Neural progenitor cell (in vitro differentiated cells): Measurements from ENCODE around the gene HDAC4. TPM values are rescaled to one million over a fixed set of nuclear protein-coding genes. Genes with fewer than 3 reads are reported as not detected.

ENCODE experiments used
- DNase-seq: peaks from one replicate; pipeline ENCODE4 v3.0.0-alpha.2; 2016; ENCODE audit warnings: low spot score
- H2AFZ ChIP-seq: fragments of 200-600 bp; sonication (generic); replicated peaks from 2 replicates; pipeline ENCODE4 v1.6.1; 2016; ENCODE audit warnings: antibody characterized with exemption
- H3F3A ChIP-seq: fragments of 200-600 bp; sonication (generic); 2 replicates; pipeline ENCODE4 v1.6.1; 2016; ENCODE audit warnings: antibody characterized with exemption, low read depth
- H3K27ac ChIP-seq: fragments of 200-600 bp; sonication (generic); 2 replicates; pipeline ENCODE4 v1.5.1; 2016; ENCODE audit warnings: mild to moderate bottlenecking
- H3K27me3 ChIP-seq: fragments of 200-600 bp; sonication (generic); 2 replicates; pipeline ENCODE4 v1.6.1; 2016; ENCODE audit warnings: mild to moderate bottlenecking, moderate library complexity
- H3K36me3 ChIP-seq: fragments of 200-600 bp; sonication (generic); 2 replicates; pipeline ENCODE4 v1.5.1; 2016
- H3K4me1 ChIP-seq: fragments of 200-600 bp; sonication (generic); 2 replicates; pipeline ENCODE4 v1.6.1; 2016; ENCODE audit warnings: mixed run types
- H3K4me2 ChIP-seq: fragments of 200-600 bp; sonication (generic); 2 replicates; pipeline ENCODE4 v1.6.1; 2016
- H3K4me3 ChIP-seq: fragments of 200-600 bp; sonication (generic); 2 replicates; pipeline ENCODE4 v1.5.1; 2016
- H3K79me2 ChIP-seq: fragments of 200-600 bp; sonication (generic); 2 replicates; pipeline ENCODE4 v1.6.1; 2016; ENCODE audit warnings: low read depth
- H3K9ac ChIP-seq: fragments of 200-600 bp; sonication (generic); 2 replicates; pipeline ENCODE4 v1.6.1; 2016
- H3K9me3 ChIP-seq: fragments of 200-600 bp; sonication (generic); 2 replicates; pipeline ENCODE4 v1.5.1; 2016; ENCODE audit warnings: low read depth
- H4K20me1 ChIP-seq: fragments of 200-600 bp; sonication (generic); 2 replicates; pipeline ENCODE4 v1.6.1; 2016; ENCODE audit warnings: low read depth
- H3K27ac Mint-ChIP-seq: 3 replicates; pipeline ENCODE4 v1.8.0; 2021; ENCODE audit warnings: mixed read lengths
- H3K27me3 Mint-ChIP-seq: 2 replicates; pipeline ENCODE4 v1.8.0; 2022; ENCODE audit warnings: low read depth, mild to moderate bottlenecking, inconsistent platforms, moderate library complexity, mixed read lengths; ENCODE audit not compliant: insufficient read depth
- H3K36me3 Mint-ChIP-seq: 3 replicates; pipeline ENCODE4 v1.8.0; 2021; ENCODE audit warnings: mixed read lengths
- H3K4me1 Mint-ChIP-seq: 3 replicates; pipeline ENCODE4 v1.8.0; 2021; ENCODE audit warnings: mixed read lengths
- H3K4me3 Mint-ChIP-seq: 3 replicates; pipeline ENCODE4 v1.8.0; 2021; ENCODE audit warnings: mild to moderate bottlenecking, moderate library complexity, mixed read lengths
- H3K9me3 Mint-ChIP-seq: 3 replicates; pipeline ENCODE4 v1.8.0; 2020; ENCODE audit warnings: mixed read lengths
- CTCF ChIP-seq: fragments of 200-600 bp; sonication (generic); IDR thresholded peaks from 2 replicates; pipeline ENCODE4 v1.5.1; 2017; ENCODE audit warnings: antibody characterized with exemption, mild to moderate bottlenecking
- EZH2 ChIP-seq: fragments of 200-600 bp; sonication (generic); IDR thresholded peaks from 2 replicates; pipeline ENCODE4 v1.6.1; 2017; ENCODE audit warnings: antibody characterized with exemption, mild to moderate bottlenecking, moderate library complexity
- EZH2phosphoT487 ChIP-seq: fragments of 200-600 bp; sonication (generic); IDR thresholded peaks from 2 replicates; pipeline ENCODE4 v1.6.1; 2017; ENCODE audit warnings: antibody characterized with exemption
- total RNA-seq: library from RNA; depleted of rRNA; stranded (reverse); fragments of >200 nt; gene quantifications from 2 replicates; pipeline ENCODE4 v1.2.3, GENCODE V29; 2015; ENCODE audit warnings: low replicate concordance

HDAC4 gene
- total RNA-seq, 1 donor from 2014 or later: 36.0 TPM

GRCh38 chr2:239184179-239184578, 216.6 kb downstream of the HDAC4 start:
- Histone ChIP-seq H3K4me3 (no peak overlapping the region), H4K20me1 (peaks cover 15% of the 10 kb centered on the region), H3K9me3 (no peaks in the 10 kb centered on the region), H3K27ac (no peak overlapping the region), H3K36me3 (peaks cover 4% of the 10 kb centered on the region), H3K4me2 (no peak overlapping the region), H3K79me2 (no peaks in the 10 kb centered on the region), H3K27me3 (no peaks in the 10 kb centered on the region), H3K9ac (no peak overlapping the region), H3K4me1 (peaks cover 8% of the 10 kb centered on the region), H3F3A (no peaks in the 10 kb centered on the region), H2AFZ (no peak overlapping the region)
- no peak for TF ChIP-seq CTCF
- no peak for TF ChIP-seq EZH2phosphoT487
- TF ChIP-seq EZH2: no peak
- Mint-ChIP-seq H3K4me3 (no peak overlapping the region), H3K4me1 (peaks cover 22% of the 10 kb centered on the region), H3K9me3 (no peaks in the 10 kb centered on the region), H3K27me3 (peaks cover 2% of the 10 kb centered on the region), H3K27ac (no peak overlapping the region), H3K36me3 (peaks cover 25% of the 10 kb centered on the region)
- DNase-seq: no peak

GRCh38 chr2:239182981-239183791, 217.6 kb downstream of the HDAC4 start:
- no peak for TF ChIP-seq CTCF
- no peak for TF ChIP-seq EZH2
- no peak for TF ChIP-seq EZH2phosphoT487
- Mint-ChIP-seq H3K27ac (peak overlapping the region; percentile 35), H3K36me3 (peaks cover 25% of the 10 kb centered on the region)

GRCh38 chr2:239181903-239182581, 218.8 kb downstream of the HDAC4 start:
- peak; percentile 67 for DNase-seq
- Histone ChIP-seq H3K79me2 (no peaks in the 10 kb centered on the region), H3K4me2 (peak overlapping the region; percentile 43), H3K4me3 (no peak overlapping the region), H4K20me1 (peaks cover 15% of the 10 kb centered on the region), H3K9me3 (no peaks in the 10 kb centered on the region), H3K27ac (no peak overlapping the region), H2AFZ (no peak overlapping the region), H3K9ac (no peak overlapping the region), H3F3A (no peaks in the 10 kb centered on the region), H3K27me3 (no peaks in the 10 kb centered on the region), H3K4me1 (peaks cover 8% of the 10 kb centered on the region), H3K36me3 (no peaks in the 10 kb centered on the region)
- Mint-ChIP-seq H3K36me3 (peaks cover 26% of the 10 kb centered on the region), H3K27ac (peak overlapping the region; percentile 50), H3K4me3 (no peak overlapping the region), H3K9me3 (peaks cover 5% of the 10 kb centered on the region), H3K4me1 (peaks cover 22% of the 10 kb centered on the region), H3K27me3 (peaks cover 4% of the 10 kb centered on the region)
- TF ChIP-seq EZH2phosphoT487 (no peak), EZH2 (no peak), CTCF (no peak)

More at GRCh38 chr2:239182981-239183791, 217.6 kb downstream of the HDAC4 start:
- H3K27me3 ChIP-seq: no peaks in the 10 kb centered on the region
- H3K4me1 Mint-ChIP-seq: peaks cover 22% of the 10 kb centered on the region
- peaks cover 4% of the 10 kb centered on the region for H3K27me3 Mint-ChIP-seq
- H3K27ac ChIP-seq: no peak overlapping the region
- H3K36me3 ChIP-seq: no peaks in the 10 kb centered on the region
- H2AFZ ChIP-seq: no peak overlapping the region
- no peaks in the 10 kb centered on the region for H3K79me2 ChIP-seq
- H3K9me3 ChIP-seq: no peaks in the 10 kb centered on the region
- H4K20me1 ChIP-seq: peaks cover 15% of the 10 kb centered on the region
- H3F3A ChIP-seq: no peaks in the 10 kb centered on the region
- no peak overlapping the region for H3K9ac ChIP-seq
- no peak overlapping the region for H3K4me3 Mint-ChIP-seq
- peaks cover 8% of the 10 kb centered on the region for H3K4me1 ChIP-seq
- no peak overlapping the region for H3K4me2 ChIP-seq
- no peak for DNase-seq
- H3K4me3 ChIP-seq: no peak overlapping the region
- no peaks in the 10 kb centered on the region for H3K9me3 Mint-ChIP-seq
